ELR (cell line): ENCODE data around the gene DCAF8.

Experiments used
- DNase-seq: peaks from one replicate; pipeline ENCODE4 v3.0.0-alpha.2; 2015; ENCODE audit warnings: low read depth

The DCAF8 gene

DNA sequence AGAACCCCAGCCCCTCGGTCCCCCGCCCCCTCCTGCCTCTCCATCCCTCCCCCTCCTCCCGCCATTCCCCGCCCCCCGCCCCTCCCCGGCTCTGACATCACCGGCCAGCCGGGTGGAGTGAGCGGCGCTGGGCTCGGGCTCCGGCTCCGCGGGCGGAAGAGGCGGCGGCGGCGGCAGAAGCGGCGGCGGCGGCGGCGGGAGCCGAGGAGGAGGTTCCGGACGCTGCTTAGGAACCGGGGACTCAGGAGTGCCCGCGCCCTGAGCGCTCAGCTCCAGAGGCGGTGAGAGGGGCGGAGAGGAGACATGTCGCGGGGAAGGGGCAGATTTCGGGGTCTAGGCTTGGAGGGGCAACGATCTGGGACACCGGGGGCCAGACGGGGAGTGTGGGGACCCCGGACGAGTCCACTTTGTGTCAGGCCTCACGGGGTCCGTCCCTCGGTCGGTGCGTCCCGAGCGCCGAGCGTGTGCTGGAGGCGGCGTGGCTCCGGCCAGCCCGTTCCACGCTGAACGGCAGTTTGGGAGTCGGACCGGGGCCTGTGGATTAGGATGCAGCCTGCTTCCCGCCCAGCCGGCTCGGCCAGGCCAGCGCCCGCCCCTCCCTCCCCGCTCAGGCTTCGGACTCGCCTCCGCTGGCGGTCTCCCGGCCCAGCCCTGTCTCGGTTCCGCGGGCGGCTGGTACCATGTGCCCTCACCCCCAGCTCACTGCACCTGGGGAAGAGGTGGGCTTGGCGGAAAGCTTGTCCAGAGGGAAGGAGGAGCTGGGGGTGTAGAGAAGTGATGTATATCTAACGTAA is 56.9 kb downstream of the DCAF8 start, which contains the start of gene PEA15:
TSS of gene PEA15 (plus strand) at position 143 of the 794 bp plus-strand sequence. CDS start 6,161 bp downstream, outside the sequence.
- DNase-seq, result peak; percentile 77

DNA sequence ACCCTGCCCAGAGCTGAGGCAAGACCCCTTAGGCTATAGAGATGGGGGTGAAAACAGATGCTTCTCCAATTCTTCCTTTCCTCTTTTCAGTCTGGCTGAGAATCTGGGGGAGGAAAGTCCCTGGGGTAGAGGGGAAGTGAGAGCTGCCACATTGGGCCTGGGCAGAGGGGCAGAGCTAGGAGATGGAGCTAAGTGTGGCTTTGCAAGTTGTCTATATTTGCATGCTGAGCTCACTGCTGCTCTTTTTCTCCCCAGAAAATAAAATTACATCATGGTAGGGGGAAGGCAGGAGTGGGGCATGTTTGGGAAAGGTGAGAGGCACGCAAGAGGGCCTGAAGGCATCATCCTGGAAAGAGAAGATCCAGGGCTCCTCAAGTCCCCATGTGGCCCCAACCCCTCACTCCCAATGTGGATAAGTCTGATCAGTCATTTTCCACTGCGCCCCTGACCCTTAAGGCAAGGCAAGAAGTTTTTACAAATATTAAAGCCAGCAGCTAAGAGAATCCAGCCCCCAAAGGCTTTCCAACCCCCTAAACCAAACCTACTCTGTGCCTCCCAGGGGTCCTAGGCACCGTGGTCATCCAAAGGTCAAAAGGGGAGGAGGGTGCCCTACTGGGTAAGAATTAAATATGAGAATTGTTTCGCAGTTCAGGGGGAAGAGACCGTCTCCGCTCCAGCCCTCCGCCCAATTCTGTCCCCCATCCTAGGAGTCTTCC is 57.7 kb downstream of the DCAF8 start:
- DNase-seq, result no peak

DNA sequence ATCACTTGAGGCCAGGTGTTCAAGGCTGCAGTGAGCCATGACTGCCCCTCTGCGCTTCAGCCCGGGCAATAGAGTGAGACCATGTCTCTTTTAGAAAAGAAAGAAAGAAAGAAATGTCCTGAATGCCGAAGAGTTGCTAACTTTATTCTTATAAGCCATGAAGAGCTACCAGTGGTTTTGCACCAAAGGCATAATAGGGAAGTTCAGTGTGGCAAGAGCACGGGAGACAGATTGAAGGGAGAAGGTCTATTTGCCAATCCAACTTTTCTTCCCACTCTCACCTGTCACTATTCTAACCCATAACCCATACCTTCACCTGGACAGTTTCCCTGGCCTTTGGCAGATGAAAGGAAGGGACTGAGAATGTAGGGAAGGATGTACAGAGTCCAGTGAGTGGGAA is 61.6 kb downstream of the DCAF8 start:
- no peak for DNase-seq

DNA sequence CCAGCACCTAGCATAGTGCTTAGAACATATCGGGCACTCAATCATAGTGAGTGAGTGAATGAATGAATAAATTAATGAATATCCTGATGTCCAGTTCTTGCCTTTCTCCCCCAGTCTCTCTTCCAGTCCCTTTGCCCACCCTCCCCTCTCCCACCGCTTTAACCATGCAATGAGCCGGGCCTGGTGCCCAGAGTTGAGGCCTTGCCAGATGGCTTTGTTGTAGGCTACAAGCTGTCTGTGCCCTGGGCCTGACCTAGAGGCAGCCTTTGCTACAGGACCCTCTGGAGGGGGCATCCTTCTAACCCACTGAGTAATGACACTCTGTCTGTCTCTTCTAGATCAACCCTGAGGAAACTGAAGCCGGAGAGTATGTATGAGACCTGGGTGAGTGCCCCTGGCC is 65.1 kb downstream of the DCAF8 start:
- no peak for DNase-seq

DNA sequence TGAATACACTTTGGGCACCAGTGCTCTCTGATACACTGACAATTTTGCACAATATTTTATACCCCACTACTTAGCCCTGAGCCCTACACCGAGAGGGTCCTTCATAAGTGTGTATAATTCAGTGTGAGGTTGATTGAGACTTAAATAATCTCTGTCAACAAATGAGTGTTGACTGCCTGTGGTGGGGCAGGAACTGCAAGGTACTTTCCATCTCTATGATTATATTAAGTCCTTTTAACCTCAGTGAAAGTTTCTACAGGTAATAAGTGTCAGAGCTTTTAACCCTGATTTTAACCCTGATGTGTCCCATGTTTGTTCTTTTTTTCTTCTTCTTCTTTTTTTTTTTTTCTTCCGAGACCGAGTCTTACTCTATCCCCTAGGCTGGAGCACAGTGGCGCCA is 66.2 kb downstream of the DCAF8 start:
- no peak for DNase-seq

DNA sequence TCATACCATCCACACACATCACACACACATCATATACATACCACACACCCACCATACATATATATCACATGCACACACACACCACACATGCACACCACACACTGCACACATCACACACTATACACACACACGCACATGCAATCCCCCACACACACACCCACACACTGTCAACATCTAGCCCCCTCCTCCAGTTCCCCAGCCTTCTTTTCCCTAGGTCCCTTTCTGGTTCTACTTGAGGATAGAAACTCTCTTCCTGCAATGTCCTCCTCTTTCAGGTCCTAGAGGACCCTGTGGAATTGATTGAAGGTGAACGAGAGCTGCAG is 67.7 kb downstream of the DCAF8 start:
- no peak for DNase-seq

DNA sequence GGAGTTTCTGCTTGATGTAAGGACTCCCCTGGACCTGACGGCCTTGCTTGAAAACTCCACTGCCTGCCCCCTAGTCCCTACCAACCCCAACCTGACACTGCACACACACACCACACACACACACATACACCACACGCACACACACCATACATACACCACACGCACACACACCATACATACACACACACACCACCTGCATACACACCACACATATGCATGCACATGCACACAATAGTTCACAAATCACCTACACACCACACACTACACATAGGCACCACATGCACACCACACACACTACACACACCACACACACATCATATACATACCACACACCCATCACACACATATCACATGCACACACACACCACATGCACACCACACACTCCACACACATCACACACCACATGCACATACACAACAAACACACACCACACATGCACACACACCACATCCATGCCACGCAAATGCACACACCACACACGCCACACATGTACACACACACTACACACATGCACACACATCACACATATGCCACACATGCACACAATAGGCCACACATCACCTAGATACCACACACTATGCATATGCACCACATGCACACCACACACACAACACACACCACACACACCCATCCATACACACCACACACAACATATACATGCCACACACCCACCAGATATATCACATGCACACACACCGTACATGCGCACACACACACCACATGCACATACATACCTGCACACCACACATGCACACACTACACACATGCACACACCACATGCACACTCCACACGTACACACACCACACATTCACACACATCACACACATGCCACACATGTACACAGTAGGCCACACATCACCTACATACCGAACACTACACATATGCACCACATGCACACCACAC is 68.3 kb downstream of the DCAF8 start:
- no peak for DNase-seq

DNA sequence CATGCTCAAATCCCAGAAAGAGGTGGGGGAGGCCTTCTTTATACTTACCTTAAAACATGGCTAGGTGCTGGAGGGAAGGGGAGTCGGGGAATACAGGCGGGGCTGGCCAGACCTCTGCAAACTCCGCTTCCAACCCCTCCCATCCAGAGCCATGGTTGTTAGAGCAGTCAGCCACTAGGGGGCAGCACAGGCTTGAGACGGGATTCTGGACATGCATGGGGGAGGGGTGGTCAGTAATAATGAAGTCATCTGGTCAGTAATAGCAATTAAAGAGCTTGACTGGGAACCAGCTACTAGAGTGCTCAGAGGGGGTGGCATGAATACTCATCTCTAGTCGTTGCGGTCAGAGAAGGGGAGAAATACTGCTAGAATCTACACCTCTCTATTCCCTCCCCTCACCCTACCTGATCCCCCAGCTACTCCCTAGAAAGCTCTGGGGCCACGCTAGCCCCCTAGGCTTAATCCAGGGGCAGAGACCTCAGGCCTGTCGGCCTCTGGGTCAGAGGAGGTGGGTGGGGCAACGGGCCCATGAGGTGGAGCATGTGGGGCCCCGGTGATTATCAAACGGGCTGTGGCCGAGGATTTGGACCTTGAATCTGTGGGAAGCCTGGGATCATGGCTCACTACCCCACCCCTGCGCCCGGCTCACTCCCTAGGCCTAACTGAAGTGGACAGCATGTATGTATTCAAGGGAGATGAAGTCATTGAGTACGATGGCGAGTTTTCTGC is 69.1 kb downstream of the DCAF8 start:
- DNase-seq, result peak; percentile 93

DNA sequence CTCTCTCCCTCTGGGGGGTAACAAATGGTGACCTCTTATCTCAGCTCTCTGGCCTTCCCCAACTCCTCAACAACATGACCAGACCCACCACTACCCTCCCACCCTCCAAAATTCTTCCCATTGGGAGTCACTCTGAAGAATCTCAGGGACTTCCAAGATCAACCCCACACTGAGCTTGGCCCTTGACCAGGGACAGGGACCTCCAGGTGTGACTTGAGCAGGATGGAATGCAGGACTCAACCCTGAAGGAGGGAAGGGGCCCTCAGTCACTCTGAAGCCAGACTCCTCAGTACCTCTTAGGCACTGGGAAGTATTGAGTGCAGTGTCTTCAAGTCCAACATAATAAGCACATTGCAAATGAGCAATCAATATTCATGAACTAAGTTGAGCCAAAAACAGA is 70.1 kb downstream of the DCAF8 start:
- DNase-seq, result peak; percentile 14

DNA sequence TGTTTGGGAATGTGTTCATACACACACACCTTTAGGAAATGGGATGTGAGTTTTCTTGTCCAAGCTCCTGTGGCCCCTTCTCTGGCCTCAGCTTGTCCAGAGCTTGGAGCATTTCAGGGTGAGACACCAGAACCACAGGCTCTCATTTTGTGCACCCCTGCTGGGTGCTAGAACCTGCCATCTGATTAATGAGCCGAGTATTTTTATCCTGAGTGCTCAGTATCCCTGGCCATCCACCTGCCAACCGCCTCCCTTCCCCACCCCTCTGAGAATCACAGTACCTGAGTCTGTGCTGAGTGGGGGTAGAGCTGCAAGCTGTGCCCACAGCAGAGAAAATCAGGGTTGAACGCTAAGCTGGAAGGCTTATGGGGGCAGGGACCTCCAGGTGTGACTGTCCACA is 70.6 kb downstream of the DCAF8 start:
- no peak for DNase-seq

DNA sequence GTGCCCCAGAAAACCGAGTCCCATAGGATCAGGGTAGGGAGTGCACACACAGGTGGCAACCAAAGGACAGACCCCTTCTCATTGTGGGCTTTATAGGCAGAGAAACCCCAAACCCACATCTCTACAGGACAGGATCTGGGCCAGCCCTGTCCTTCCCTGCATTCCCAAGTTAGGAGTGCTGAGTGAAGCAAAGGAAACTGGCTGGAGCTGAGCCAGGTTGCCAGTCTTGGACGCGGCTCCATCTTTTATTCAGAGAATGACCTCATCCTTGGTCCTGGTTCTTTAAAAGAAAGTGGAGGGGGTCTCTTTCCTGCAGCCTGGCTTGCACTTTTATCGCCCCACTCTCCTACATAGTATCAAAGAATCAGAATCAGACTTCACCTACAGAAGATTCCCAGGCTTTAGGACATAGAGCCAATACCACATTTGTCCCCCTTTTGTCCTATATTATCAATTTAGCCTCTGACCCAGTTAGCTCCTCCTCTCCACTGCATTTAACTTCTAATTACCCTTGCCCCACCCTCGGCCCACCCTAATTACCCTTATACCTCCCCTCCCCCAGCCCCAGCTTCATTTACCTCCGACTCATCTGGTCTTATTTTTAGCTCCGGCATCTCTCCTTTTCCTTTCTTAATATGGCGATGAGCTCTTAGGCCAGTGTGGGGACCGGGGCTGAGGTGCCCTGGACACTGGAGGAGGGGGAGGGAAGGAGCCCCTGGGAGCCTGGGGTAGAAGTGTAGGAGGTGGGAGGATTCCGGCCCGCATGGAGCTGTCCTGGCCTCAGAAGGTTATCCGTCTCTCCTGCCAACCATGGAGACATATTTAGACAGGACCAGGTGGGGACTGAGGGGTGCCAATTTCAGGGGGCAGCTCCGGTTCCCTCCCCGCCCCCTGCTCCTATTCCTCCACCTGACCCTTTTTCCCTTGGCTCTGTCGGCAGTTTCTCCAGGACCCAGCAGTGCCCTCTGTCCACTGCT is 72.4 kb downstream of the DCAF8 start, which contains the start of gene CASQ1:
TSS of gene CASQ1 (plus strand) at position 927 of the 977 bp plus-strand sequence. CDS start 177 bp downstream, outside the sequence.
- DNase-seq, result peak; percentile 43

DNA sequence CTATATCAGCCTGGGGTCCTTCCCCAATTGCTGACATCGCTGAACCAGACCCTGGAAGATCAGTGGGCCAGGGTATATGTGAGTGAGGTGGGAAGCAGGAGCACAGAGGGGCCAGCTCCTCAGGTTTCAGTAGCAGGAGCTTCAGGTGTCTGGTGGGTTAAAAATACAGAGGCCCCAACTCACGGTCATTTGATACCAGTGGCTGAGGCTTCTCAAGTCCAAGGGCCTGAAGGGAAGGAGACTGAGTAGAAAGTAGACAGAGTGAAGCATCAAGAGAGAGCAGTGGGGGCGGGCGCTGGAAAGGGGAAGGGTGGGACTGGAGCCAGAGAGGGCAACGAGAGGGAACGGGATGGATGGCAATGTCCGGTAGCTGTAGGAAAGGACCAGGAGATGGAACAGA is 74.0 kb downstream of the DCAF8 start:
- no peak for DNase-seq

DNA sequence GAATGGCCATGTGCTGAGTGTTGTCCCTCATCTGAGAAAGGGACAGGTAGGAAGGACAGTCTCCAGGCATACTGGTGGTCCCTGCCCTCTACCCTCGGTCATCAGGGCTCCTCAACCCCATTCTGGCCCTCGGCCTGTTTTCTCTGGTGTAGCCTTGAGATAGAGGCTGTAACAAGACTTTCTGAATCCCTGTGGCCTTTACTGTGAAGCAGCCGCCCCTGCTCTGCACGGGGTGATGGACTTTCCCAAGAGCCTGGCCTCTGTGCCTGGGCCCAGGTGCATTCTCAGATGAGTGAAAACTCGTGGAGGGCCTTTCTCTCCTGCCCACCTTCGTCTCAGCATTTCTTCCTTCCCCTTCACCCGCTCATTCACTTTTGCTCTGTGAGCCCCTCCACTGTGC is 74.9 kb downstream of the DCAF8 start:
- no peak for DNase-seq

DNA sequence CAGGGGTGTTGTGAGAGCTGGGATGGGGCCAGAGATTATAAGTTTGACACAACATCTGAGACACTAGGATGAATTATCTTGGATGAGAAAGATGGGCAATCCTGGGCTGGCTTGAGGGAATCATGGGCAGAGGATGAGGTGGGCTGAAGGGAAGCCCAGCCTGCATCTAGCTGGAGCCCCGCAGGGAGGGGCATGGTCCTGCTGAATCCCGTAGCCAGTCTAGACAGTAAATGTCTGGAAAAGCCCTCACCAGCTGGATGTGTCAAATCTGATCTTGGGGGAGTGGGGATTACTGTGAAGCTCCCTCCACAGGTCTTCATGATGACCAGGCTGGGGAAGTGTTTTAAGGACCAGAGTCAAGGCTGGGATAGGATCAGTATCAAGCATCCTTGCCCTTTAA is 75.6 kb downstream of the DCAF8 start:
- no peak for DNase-seq

DNA sequence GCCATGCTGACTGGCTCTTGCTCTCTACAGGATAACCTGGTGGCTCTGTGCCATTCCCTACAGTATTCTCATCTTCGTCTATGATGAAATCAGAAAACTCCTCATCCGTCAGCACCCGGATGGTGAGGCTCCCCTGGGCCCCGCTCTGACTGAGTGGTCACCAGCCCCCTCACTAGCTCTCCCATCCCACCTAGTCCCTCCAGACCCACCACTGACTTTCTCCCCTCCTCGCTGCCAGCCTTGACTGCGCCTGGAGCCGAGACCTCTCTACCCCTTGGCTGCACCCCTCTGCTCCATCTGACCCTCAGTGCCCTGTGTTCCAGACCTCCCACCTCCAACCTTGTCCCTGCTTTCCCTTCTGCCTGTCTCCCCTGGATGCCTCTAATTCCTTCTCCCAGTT is 76.1 kb downstream of the DCAF8 start:
- DNase-seq, result no peak

DNA sequence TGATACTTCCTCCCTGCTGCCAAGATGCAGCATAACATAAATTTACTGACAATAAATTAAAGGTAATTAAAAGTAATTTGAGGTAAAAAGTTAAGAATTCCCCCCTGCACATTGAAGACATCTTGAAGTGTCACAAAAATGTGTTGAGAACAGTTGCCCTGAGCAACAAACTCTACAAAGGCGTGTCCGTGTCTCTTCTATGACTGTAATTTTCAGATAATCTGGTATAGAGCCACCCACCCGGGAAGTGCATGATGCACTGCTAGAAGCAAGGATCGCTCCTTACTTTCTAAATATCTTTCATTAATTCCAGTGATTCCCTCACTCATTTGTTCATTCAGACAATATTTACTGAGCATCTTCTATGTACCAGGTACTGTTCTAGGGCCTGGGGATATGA is 83.0 kb downstream of the DCAF8 start:
- DNase-seq, result no peak

DNA sequence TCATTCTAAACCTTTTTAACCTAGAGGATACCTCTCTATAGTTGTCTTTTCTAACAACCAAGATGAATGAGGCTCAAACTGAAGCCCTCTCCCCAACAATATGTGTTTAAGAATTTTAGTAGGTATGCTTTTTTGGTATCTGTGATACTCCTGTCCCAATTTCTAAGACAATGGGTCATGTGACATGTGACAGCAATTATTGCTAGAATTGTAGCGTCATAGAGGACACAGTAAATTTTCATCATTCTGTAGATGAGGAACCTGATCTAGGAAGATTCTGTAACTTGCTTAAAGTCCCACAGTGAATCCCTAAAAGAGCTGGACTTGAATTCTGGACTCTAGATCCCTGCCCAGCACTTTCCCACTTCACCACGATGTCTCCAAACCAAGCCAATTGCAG is 83.6 kb downstream of the DCAF8 start:
- no peak for DNase-seq

DNA sequence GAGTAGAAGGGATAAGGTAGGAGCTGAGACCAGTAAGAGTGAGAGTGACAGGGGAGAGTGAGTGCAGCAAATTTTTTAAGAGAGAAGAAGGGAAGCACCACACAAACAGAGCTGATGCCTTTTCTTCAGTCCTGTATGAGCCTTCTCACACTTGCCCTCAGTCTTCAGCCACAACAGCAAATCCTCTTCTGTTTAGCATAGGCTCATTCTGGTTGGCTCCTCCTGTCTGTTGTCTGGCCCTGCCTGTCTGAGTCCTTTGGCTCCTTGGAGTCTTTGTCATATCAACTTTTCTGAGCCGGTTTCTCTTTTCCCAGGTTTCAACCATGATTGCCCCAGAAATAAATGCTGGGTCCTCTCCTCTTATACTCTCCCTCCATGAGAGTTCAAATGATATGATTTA is 84.7 kb downstream of the DCAF8 start:
- DNase-seq, result no peak

DNA sequence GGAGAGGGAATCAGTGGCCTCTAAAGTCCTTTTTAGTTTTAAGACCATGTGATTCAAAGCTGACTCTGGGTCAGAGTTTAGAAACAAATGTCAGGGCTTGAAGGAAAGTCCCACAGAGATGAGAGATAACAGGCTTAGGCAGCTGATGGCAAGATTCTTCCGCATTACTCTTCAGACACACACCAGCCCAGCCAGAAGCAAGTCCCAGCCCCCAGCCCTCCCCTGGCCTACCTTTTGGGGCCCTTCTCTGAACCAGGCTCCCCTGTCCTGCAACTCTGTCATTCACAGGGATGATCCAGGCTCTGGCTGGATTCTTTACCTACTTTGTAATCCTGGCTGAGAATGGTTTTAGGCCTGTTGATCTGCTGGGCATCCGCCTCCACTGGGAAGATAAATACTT is 85.1 kb downstream of the DCAF8 start:
- DNase-seq, result no peak

DNA sequence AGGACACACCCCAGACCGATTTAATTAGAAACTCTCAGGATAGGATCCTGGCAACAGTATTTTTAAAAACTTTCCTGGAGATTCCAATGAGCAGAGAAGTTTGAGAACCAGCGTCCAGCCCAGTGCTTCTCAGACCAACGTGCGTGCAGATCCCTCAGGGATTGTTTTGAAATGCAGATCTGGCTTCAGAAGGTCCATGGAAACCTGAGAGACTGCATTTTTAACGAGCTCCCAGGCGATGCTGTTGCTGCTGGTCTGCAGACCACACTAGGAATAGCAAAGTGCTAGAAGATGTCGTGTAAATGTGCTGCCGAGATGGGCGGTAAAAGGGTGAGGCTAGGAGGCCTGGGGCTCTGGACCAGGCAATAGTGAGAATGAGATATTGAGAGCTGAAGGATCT is 90.4 kb downstream of the DCAF8 start:
- no peak for DNase-seq

DNA sequence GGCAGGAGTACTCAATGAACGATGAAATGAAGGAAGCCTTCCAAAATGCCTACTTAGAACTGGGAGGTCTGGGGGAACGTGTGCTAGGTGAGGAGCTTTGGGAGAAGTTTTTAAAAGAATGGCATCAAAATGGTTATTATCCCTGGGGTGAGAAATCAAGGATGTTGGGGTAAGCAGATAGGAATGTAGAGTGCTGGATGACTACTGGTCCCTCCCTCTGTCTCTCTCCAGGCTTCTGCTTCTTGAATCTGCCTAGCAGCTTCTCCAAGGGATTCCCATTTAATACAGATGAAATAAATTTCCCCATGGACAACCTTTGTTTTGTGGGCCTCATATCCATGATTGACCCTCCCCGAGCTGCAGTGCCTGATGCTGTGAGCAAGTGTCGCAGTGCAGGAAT is 91.0 kb downstream of the DCAF8 start:
- peak; percentile 60 for DNase-seq
